ENCODE measurements around the gene FAM120B. TPM values are rescaled to one million over a fixed set of nuclear protein-coding genes. Genes with fewer than 3 reads are reported as not detected.

The FAM120B gene
- total RNA-seq, 1 donor from 2014 or later: 33.7 TPM

DNA sequence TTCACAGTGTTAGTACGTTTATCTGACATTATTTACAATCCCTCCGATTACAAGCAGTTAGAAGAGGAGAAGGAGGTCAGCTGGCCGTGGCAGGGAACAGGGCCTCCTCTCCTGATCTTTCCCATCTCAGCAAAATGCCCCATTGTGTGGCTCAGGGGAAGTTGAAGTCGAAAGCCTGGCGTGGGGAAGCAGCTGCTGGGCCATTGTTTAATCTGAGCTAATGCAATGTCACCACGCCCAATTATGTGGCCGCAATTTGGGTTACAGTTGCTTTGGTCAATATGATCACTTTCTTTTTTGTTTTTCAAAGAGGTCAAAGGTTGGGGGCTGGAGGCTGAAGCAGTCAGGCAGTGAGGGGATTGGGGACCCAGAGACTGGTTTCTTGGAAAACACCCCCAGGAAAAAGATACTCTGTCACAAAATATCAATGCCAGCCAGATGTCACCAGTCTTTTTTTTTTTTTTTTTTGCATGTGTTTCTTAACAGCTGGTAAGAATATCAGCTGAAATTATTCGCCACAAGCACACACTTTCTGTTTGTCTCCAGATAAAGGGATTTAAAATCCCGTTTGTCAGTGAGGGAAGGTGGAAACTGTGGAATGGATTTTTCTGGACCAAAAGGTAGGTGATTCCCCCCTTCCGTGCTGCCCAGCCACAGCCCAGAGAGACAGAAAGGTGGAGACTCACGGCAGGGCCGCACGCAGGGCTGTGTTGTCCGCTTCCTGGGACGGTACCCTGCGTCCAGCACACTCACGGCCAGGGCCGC lies 40.3 kb upstream of the FAM120B start:
- Mint-ChIP-seq H3K27me3 (ENCODE audit: low read depth) (peaks cover 5% of the 10 kb centered on the region), H3K27ac (ENCODE audit: unreplicated experiment) (peak overlapping the region; percentile 81), H3K4me3 (peak overlapping the region; percentile 21), H3K4me1 (peaks cover 42% of the 10 kb centered on the region), H3K36me3 (ENCODE audit: low read depth) (no peaks in the 10 kb centered on the region), H3K9me3 (no peaks in the 10 kb centered on the region)
- TF ChIP-seq, protein P1, sequence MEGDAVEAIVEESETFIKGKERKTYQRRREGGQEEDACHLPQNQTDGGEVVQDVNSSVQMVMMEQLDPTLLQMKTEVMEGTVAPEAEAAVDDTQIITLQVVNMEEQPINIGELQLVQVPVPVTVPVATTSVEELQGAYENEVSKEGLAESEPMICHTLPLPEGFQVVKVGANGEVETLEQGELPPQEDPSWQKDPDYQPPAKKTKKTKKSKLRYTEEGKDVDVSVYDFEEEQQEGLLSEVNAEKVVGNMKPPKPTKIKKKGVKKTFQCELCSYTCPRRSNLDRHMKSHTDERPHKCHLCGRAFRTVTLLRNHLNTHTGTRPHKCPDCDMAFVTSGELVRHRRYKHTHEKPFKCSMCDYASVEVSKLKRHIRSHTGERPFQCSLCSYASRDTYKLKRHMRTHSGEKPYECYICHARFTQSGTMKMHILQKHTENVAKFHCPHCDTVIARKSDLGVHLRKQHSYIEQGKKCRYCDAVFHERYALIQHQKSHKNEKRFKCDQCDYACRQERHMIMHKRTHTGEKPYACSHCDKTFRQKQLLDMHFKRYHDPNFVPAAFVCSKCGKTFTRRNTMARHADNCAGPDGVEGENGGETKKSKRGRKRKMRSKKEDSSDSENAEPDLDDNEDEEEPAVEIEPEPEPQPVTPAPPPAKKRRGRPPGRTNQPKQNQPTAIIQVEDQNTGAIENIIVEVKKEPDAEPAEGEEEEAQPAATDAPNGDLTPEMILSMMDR (conservative IDR thresholded peaks at IDR 0.05): no peak
- DNase-seq (ENCODE audit: low read depth, low spot score): no peak

DNA sequence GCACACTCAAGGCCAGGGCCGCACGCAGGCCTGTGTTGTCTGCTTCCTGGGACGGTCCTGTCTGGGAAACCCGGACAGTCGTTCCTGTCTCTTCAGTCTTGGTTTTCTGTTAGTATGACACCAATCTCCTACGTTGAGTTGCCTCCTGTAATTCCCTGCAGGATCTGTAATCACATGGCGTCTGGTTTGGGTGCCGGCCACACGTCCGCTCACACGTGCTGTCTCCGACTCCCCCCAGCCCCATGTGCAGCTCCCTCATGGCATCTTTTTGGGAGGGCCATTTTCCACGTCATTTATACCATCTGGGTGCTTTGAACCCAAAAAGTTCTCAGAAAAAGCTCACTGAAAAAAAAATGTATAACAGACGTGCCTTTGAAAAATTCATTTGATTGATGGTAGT lies 38.9 kb upstream of the FAM120B start:
- no peaks in the 10 kb centered on the region for H3K36me3 Mint-ChIP-seq (ENCODE audit: low read depth)
- peaks cover 45% of the 10 kb centered on the region for H3K4me1 Mint-ChIP-seq
- no peak for DNase-seq (ENCODE audit: low read depth, low spot score)
- peaks cover 5% of the 10 kb centered on the region for H3K27me3 Mint-ChIP-seq (ENCODE audit: low read depth)
- TF ChIP-seq, protein P1 (conservative IDR thresholded peaks at IDR 0.05): no peak
- H3K4me3 Mint-ChIP-seq: no peak overlapping the region
- H3K9me3 Mint-ChIP-seq: no peaks in the 10 kb centered on the region
- H3K27ac Mint-ChIP-seq (ENCODE audit: unreplicated experiment): peak overlapping the region; percentile 78

DNA sequence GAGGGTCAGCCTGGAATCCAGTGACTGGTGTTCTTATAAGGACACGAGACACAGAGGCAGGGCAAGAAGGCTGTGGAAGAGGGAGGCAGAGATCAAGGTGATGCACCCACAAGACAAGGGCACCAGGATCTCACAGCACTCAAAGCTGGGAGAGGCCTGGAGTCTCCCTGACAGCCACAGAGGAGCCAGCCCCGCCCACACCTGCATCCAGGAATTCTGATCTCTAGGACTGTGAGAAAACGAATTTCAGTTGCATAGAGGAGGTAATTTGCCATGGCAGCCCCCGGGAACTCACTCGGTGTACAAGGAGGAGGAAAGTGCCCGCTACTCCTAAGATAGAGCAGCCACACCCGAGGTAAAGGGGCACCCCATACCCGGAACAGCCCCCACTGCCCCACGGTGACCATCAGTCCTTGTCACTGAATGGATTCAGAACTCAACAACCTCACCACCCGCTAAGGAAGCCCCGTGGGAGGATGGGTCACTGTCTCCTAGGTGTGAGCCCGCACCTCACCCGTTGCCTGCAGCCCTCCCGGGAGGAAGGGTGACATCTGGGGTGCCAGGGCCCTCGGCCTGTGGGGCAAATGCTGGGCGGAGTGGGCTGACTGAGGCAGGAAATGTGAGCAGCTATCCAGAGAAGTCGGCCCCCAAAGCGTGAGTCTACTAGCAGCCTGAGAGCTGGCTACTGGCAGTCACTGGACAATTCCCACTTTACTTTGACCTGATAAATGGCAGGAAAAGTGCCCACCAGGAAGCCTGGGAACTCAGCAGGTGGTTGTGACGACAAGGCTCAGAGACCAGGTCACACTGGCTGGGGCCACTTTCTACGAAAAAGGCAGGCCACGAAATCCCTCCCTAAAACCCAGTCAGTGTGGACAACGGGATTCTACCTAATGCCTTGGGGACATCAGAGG lies 38.1 kb upstream of the FAM120B start:
- TF ChIP-seq, protein P1 (conservative IDR thresholded peaks at IDR 0.05): no peak
- Mint-ChIP-seq H3K27ac (ENCODE audit: unreplicated experiment) (peak overlapping the region; percentile 43), H3K27me3 (ENCODE audit: low read depth) (peaks cover 3% of the 10 kb centered on the region), H3K9me3 (no peaks in the 10 kb centered on the region), H3K36me3 (ENCODE audit: low read depth) (no peaks in the 10 kb centered on the region), H3K4me1 (peaks cover 41% of the 10 kb centered on the region), H3K4me3 (no peak overlapping the region)
- DNase-seq (ENCODE audit: low read depth, low spot score): no peak

DNA sequence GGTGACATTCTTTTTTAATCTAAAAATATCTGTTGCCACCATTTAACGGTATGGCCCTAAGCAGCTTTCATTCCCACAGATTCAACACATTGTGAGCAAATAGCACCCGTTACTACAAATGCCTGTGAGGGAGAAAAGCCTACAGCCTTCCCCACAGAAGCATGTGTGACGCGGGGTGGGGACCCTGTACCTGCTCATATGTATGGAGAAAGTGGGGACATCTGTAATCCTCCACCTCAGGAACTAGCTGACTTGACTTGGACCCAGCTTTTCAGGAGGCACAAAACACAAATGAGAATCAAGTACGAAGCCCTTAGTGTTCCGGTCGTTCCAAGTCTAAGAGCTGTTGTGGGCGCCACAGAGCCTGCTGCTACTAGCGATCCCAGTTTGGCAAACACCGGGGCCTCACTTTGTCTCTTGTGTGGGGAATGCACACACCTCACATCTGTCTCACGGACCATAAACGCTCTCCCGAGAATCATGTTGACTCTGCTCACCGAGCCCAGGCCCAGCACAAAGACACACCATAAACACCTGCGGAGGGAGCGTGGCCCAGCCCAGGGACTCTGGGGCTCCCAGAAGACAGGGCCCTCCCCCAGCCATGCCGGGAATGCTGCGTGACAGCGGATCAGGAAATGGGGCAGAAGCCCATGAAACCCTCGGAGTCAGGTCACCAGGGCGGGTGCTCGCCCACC lies 37.3 kb upstream of the FAM120B start:
- Mint-ChIP-seq H3K4me3 (no peak overlapping the region), H3K27ac (ENCODE audit: unreplicated experiment) (peak overlapping the region; percentile 38), H3K27me3 (ENCODE audit: low read depth) (peaks cover 3% of the 10 kb centered on the region), H3K9me3 (no peaks in the 10 kb centered on the region), H3K4me1 (peaks cover 36% of the 10 kb centered on the region), H3K36me3 (ENCODE audit: low read depth) (no peaks in the 10 kb centered on the region)
- DNase-seq (ENCODE audit: low read depth, low spot score): no peak
- TF ChIP-seq, protein P1 (conservative IDR thresholded peaks at IDR 0.05): no peak

DNA sequence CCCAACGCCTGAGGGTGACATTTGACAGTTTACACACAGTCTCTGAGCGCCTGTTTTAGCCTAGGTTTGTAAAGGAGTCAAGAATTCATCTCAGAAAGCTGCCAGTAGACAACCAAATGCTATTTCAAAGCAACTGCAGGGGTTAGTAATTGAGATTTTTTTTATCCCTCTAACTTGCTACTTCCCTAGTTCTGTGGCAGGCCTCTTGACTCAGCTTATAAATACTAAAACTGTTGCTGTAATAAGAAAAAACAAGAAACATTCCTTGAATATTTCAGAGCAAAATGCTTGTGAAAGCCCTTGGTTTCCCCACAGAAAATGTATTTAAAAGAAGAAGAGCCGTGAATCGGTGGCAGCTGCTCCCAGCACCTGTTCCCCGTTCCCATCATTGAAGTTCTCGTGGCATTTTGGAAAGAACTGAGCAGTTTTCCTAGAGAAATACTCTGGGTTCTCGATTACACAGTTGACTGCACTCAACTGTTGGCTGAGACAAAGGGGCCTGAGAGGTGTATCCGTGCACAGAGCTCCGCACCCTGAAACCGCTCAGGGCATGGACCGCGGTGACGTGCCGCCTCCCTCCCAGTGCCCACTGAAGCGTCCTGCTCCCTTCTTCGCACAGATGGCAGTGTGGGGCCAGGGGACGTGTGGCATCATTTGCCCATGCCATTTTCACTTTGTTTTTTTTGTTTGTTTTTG lies 36.6 kb upstream of the FAM120B start:
- no peak overlapping the region for H3K27ac Mint-ChIP-seq (ENCODE audit: unreplicated experiment)

More for the DNA sequence above, 36.6 kb upstream of the FAM120B start:
- Mint-ChIP-seq H3K4me1 (peaks cover 36% of the 10 kb centered on the region), H3K36me3 (ENCODE audit: low read depth) (no peaks in the 10 kb centered on the region), H3K9me3 (no peaks in the 10 kb centered on the region), H3K27me3 (ENCODE audit: low read depth) (peaks cover 3% of the 10 kb centered on the region), H3K4me3 (no peak overlapping the region)
- DNase-seq (ENCODE audit: low read depth, low spot score): no peak
- TF ChIP-seq, protein P1 (conservative IDR thresholded peaks at IDR 0.05): no peak

Measured in neural crest cell (in vitro differentiated cells).